Measurements from ENCODE around the gene EYS.

EYS gene

DNA sequence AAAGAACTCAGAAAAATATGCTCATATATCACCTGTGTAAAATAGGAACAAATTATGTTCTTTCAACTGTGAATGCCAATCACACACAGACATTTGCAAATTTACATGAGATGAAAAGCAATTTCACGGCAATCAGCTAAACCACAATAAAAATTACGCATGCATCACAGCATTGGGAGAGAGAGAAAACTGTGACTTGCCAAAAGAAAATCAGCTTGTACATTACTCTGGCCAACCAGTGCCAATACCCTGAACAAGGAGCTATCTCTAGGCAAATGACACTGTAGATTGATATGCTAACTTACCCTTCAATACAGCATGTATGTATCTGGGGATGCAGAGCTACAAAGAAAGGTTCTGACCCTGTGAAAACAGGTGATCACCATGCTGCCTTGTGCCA lies 515.6 kb downstream of the EYS start:
- no peak for TF ChIP-seq ZFX (IDR thresholded peaks at IDR 0.05)
- TF ChIP-seq, protein P1, sequence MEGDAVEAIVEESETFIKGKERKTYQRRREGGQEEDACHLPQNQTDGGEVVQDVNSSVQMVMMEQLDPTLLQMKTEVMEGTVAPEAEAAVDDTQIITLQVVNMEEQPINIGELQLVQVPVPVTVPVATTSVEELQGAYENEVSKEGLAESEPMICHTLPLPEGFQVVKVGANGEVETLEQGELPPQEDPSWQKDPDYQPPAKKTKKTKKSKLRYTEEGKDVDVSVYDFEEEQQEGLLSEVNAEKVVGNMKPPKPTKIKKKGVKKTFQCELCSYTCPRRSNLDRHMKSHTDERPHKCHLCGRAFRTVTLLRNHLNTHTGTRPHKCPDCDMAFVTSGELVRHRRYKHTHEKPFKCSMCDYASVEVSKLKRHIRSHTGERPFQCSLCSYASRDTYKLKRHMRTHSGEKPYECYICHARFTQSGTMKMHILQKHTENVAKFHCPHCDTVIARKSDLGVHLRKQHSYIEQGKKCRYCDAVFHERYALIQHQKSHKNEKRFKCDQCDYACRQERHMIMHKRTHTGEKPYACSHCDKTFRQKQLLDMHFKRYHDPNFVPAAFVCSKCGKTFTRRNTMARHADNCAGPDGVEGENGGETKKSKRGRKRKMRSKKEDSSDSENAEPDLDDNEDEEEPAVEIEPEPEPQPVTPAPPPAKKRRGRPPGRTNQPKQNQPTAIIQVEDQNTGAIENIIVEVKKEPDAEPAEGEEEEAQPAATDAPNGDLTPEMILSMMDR (conservative IDR thresholded peaks at IDR 0.05) = no peak
- no peak overlapping the region for H3K27ac ChIP-seq

DNA sequence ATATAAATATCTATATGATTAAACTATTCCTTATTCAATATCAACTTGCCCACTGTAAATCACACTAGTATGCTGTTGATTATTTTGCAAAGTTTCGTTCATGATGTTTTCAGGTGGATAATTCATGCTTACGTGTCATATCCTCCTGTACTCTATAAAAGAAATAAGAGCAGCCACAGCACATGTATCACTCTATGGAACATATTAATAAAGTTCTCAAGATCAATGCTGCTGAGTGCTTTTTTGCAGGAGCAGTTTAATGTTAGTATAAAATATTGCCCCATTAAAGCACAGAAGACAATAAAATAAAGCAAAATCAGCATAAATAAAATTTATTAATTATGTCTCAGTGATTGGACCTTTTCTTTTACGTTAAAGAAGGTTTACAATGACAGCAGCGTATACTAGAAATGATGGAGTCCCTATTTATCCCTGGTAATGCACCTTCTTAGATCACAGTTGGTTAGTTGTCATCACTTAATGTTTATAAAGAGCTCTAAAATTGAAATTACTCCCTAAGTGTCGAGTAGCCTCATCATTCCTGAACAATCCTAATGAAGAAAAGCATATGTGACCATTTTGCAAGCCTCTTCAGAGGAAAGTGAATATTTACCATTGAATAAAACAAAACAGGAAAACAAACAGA lies 517.7 kb downstream of the EYS start:
- no peak overlapping the region for H3K27ac ChIP-seq
- TF ChIP-seq, protein P1 (conservative IDR thresholded peaks at IDR 0.05) = no peak
- no peak for TF ChIP-seq ZFX (IDR thresholded peaks at IDR 0.05)

DNA sequence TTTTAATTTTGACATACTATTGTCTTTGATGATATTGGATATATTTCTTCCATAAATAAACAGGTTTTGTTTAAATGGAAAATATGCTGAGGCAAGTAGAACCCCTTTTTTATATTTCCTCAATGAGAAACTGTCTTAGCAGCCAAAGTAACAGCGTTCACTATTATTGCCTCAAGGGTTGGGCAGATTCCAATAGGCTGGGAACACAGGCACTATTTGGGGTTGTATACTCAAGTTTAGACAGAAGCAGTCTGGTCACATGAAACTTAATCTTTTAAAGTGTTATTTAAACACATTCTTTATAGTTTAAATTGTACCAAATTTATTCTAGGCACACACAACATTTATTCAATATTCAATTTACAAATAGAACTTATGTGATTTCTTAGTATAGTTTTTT lies 520.2 kb downstream of the EYS start:
- no peak overlapping the region for H3K27ac ChIP-seq

DNA sequence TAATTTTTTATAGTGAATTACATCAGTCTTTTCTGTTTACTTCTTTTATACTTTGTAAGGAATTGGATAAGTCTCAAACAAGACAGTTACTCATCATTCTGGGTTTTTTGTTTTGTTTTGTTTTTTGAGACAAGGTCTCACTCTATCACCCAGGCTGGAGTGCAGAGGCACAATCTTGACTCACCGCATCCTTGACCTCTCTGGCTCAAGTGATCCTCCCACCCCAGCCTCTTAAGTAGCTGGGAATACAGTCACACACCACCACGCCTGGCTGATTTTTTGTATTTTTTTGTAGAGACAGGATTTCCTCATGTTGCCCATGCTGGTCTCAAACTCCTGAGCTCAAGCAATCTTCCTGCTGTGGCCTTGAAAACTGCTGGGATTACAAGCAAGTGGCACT lies 524.3 kb downstream of the EYS start:
- H3K27ac ChIP-seq = no peak overlapping the region
- TF ChIP-seq, protein P1 (conservative IDR thresholded peaks at IDR 0.05) = no peak
- TF ChIP-seq ZFX (IDR thresholded peaks at IDR 0.05) = no peak

More for the DNA sequence above, 520.2 kb downstream of the EYS start:
- TF ChIP-seq, protein P1 (conservative IDR thresholded peaks at IDR 0.05) = no peak
- TF ChIP-seq ZFX (IDR thresholded peaks at IDR 0.05) = no peak

DNA sequence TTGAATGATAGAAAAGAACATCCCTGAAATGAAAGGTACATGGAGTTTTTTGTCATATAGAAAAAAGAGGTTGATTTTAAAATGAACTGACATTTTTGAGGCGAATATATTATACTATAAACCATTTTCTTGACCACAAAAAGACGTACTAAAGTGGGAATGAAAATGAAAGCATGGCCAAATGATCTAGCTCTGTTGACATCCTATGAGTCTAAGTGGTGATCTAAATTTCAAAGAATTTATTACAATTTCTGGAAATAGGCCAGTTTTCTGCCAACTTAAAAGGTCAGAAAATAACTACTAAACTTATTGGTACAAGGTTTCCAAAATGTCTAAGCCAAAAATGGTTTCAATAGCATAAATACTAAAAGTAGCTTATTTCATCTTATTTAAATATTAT lies 536.8 kb downstream of the EYS start:
- TF ChIP-seq ZFX (IDR thresholded peaks at IDR 0.05) = no peak
- TF ChIP-seq, protein P1 (conservative IDR thresholded peaks at IDR 0.05) = no peak

DNA sequence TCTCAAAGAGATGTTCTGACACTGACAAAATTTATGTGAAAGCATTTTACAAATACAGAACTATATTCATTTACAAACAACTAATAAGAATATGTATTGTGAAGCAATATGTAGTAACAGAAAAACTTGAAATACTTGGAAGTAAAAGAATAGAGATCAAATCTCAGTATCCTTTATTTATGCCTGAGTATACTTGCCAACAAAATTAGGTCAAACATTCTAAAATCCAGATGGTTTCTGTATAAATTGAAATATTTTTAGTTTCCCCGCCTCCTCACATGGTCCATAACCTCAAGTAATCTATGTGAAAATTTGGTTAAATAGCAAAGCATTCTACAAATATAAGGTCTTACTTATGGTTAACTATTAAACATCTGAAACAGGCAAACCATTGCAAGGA lies 545.4 kb downstream of the EYS start:
- no peak overlapping the region for H3K27ac ChIP-seq
- no peak for TF ChIP-seq ZFX (IDR thresholded peaks at IDR 0.05)
- TF ChIP-seq, protein P1 (conservative IDR thresholded peaks at IDR 0.05) = no peak

More for the DNA sequence above, 536.8 kb downstream of the EYS start:
- no peak overlapping the region for H3K27ac ChIP-seq

DNA sequence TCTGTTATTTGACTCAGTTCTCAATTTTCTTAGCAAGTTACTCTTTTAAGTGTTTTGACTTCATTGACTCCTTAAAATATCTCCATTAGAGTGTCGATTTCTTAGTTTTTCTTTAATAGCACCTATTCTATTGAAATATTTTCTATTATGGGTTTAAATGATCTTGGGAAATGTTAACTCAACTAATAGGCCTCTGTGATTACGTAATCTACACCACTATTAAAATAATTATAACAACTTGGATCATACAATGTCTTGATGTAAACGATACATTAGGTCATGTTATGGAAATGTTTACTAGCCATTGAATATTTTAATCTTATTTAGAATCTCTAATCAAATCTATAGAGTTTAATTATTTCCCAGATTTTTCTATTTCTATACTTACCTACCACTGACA lies 550.0 kb downstream of the EYS start:
- no peak for TF ChIP-seq ZFX (IDR thresholded peaks at IDR 0.05)
- TF ChIP-seq, protein P1 (conservative IDR thresholded peaks at IDR 0.05) = no peak

More for the DNA sequence above, 550.0 kb downstream of the EYS start:
- no peak overlapping the region for H3K27ac ChIP-seq

Data from C4-2B (cell line).